Stomach smooth muscle (tissue), 2 donors: ENCODE measurements around the gene C20orf144.

Experiments used
- H3K27ac ChIP-seq: one replicate; pipeline ENCODE4 v1.7.0; 2013; ENCODE audit warnings: mild to moderate bottlenecking, low read length, inconsistent platforms
- H3K27me3 ChIP-seq, 2 donors: one replicate each; pipeline ENCODE4 v1.7.0; 2013; ENCODE audit warnings: low read length in 2 of 2; ENCODE audit not compliant: insufficient read depth in 2 of 2, control insufficient read depth in 1 of 2
- H3K36me3 ChIP-seq, 2 donors: one replicate each; pipeline ENCODE4 v1.7.0; 2013; ENCODE audit warnings: low read length in 2 of 2; ENCODE audit not compliant: control insufficient read depth in 2 of 2, insufficient read depth in 2 of 2
- H3K4me1 ChIP-seq: one replicate; pipeline ENCODE4 v1.7.0; 2013; ENCODE audit warnings: low read length; ENCODE audit not compliant: control insufficient read depth, insufficient read depth
- H3K4me3 ChIP-seq, 2 donors: one replicate each; pipeline ENCODE4 v1.7.0; 2013; ENCODE audit warnings: low read length in 2 of 2
- H3K9ac ChIP-seq, 2 donors: one replicate each; pipeline ENCODE4 v1.7.0; 2013; ENCODE audit warnings: low read length in 2 of 2, mild to moderate bottlenecking in 1 of 2
- H3K9me3 ChIP-seq, 2 donors: one replicate each; pipeline ENCODE4 v1.7.0; 2013; ENCODE audit warnings: low read length in 2 of 2; ENCODE audit not compliant: control insufficient read depth in 2 of 2
- donor health status: healthy.
- donor health status: Pancreatic carcinoma.

Gene C20orf144

GRCh38 chr20:33656783-33657703 lies 5.1 kb upstream of the C20orf144 start:
- Histone ChIP-seq H3K36me3 (peaks cover 14 to 17% of the 10 kb centered on the region in 2 donors), H3K9me3 (no peaks in the 10 kb centered on the region), H3K27ac (no peak overlapping the region), H3K4me1 (peaks cover 14% of the 10 kb centered on the region), H3K27me3 (no peaks in the 10 kb centered on the region), H3K9ac (no peak overlapping the region), H3K4me3 (no peak overlapping the region)

- no peak overlapping the region for H3K4me3 ChIP-seq
- peaks cover 20% of the 10 kb centered on the region for H3K4me1 ChIP-seq
- no peaks in the 10 kb centered on the region for H3K9me3 ChIP-seq
- H3K27me3 ChIP-seq, result no peaks in the 10 kb centered on the region
- H3K9ac ChIP-seq, result no peak overlapping the region
- no peak overlapping the region for H3K27ac ChIP-seq
- peaks cover 14 to 17% of the 10 kb centered on the region in 2 donors for H3K36me3 ChIP-seq
These were observed 4.4 kb upstream of the C20orf144 start for GRCh38 chr20:33657704-33658095.

- H3K27ac ChIP-seq, result no peak overlapping the region
- no peak overlapping the region for H3K9ac ChIP-seq
- no peaks in the 10 kb centered on the region for H3K27me3 ChIP-seq
- no peaks in the 10 kb centered on the region for H3K9me3 ChIP-seq
- H3K4me3 ChIP-seq, result no peak overlapping the region
- H3K4me1 ChIP-seq, result peaks cover 18% of the 10 kb centered on the region
- peaks cover 14 to 17% of the 10 kb centered on the region in 2 donors for H3K36me3 ChIP-seq
These were observed 3.6 kb upstream of the C20orf144 start for GRCh38 chr20:33658510-33658909.

GRCh38 chr20:33658929-33659328 lies 3.2 kb upstream of the C20orf144 start:
- Histone ChIP-seq H3K27ac (no peak overlapping the region), H3K4me1 (peaks cover 18% of the 10 kb centered on the region), H3K27me3 (no peaks in the 10 kb centered on the region), H3K36me3 (peaks cover 14 to 17% of the 10 kb centered on the region in 2 donors), H3K4me3 (no peak overlapping the region), H3K9ac (no peak overlapping the region), H3K9me3 (no peaks in the 10 kb centered on the region)

GRCh38 chr20:33659341-33660034 lies 2.6 kb upstream of the C20orf144 start:
- Histone ChIP-seq H3K4me1 (peaks cover 22% of the 10 kb centered on the region), H3K9me3 (no peaks in the 10 kb centered on the region), H3K27me3 (no peaks in the 10 kb centered on the region), H3K9ac (no peak overlapping the region), H3K27ac (no peak overlapping the region), H3K36me3 (peaks cover 14 to 17% of the 10 kb centered on the region in 2 donors), H3K4me3 (no peak overlapping the region)

- peaks cover 14 to 17% of the 10 kb centered on the region in 2 donors for H3K36me3 ChIP-seq
- no peaks in the 10 kb centered on the region for H3K27me3 ChIP-seq
- no peak overlapping the region for H3K27ac ChIP-seq
- no peak overlapping the region for H3K9ac ChIP-seq
- H3K4me3 ChIP-seq, result no peak overlapping the region
- H3K9me3 ChIP-seq, result no peaks in the 10 kb centered on the region
- peaks cover 22% of the 10 kb centered on the region for H3K4me1 ChIP-seq
These were observed 2.0 kb upstream of the C20orf144 start for GRCh38 chr20:33660035-33660684.

GRCh38 chr20:33660685-33661058 lies 1.5 kb upstream of the C20orf144 start:
- H3K9ac ChIP-seq, result no peak overlapping the region
- H3K4me3 ChIP-seq, result no peak overlapping the region
- no peaks in the 10 kb centered on the region for H3K27me3 ChIP-seq
- peaks cover 14 to 17% of the 10 kb centered on the region in 2 donors for H3K36me3 ChIP-seq
- H3K4me1 ChIP-seq, result peaks cover 22% of the 10 kb centered on the region
- no peak overlapping the region for H3K27ac ChIP-seq
- H3K9me3 ChIP-seq, result no peaks in the 10 kb centered on the region

- H3K4me1 ChIP-seq, result peaks cover 48% of the 10 kb centered on the region
These were observed 1.3 kb downstream of the C20orf144 start for GRCh38 chr20:33663161-33664084.

GRCh38 chr20:33664085-33664761 lies 2.1 kb downstream of the C20orf144 start:
- Histone ChIP-seq H3K4me1 (peaks cover 49% of the 10 kb centered on the region), H3K9ac (peak overlapping the region; percentile 83 to 85), H3K27ac (peak overlapping the region; percentile 89), H3K36me3 (peaks cover 9 to 13% of the 10 kb centered on the region in 2 donors), H3K27me3 (no peaks in the 10 kb centered on the region), H3K4me3 (peak overlapping the region; percentile 87), H3K9me3 (no peaks in the 10 kb centered on the region)

More at GRCh38 chr20:33663161-33664084, 1.3 kb downstream of the C20orf144 start:
- Histone ChIP-seq H3K9ac (peak overlapping the region; percentile 83 to 85), H3K27ac (peak overlapping the region; percentile 89), H3K27me3 (no peaks in the 10 kb centered on the region), H3K36me3 (peaks cover 7 to 9% of the 10 kb centered on the region in 2 donors), H3K9me3 (no peaks in the 10 kb centered on the region), H3K4me3 (peak overlapping the region; percentile 87)
